Activated CD4-positive, alpha-beta T cell treated with anti-CD3 and anti-CD28 coated beads, Interleukin-2, amount 50 U/mL, for 16 hours (primary cell): ENCODE results near the gene SSTR3.

Experiments used
- DNase-seq: peaks from one replicate; pipeline ENCODE4 v3.0.0-alpha.2; 2020

The SSTR3 gene

GRCh38 chr22:37163575-37164504, 48.4 kb downstream of the SSTR3 start:
- DNase-seq, result peak; percentile 96

GRCh38 chr22:37163096-37163489, 49.2 kb downstream of the SSTR3 start:
- no peak for DNase-seq

- peak; percentile 96 for DNase-seq
Observed at GRCh38 chr22:37162221-37163095, 49.8 kb downstream of the SSTR3 start.

- DNase-seq, result peak; percentile 74
Observed at GRCh38 chr22:37161443-37161842, 50.8 kb downstream of the SSTR3 start.

- DNase-seq, result no peak
Observed at GRCh38 chr22:37160027-37160426, 52.2 kb downstream of the SSTR3 start.

GRCh38 chr22:37158963-37159290, 53.4 kb downstream of the SSTR3 start:
- DNase-seq, result no peak

GRCh38 chr22:37157516-37158285, 54.6 kb downstream of the SSTR3 start:
- no peak for DNase-seq

GRCh38 chr22:37156686-37157435, 55.4 kb downstream of the SSTR3 start:
- DNase-seq, result no peak

GRCh38 chr22:37155971-37156370, 56.3 kb downstream of the SSTR3 start:
- DNase-seq, result no peak

GRCh38 chr22:37154925-37155712, 57.2 kb downstream of the SSTR3 start:
- peak; percentile 79 for DNase-seq
